Measurements from ENCODE around the gene GALNT2. TPM values are rescaled to one million over a fixed set of nuclear protein-coding genes. Genes with fewer than 3 reads are reported as not detected.

Gene GALNT2
- total RNA-seq, 1 experiment from 2014 or later = 62.2 TPM

DNA sequence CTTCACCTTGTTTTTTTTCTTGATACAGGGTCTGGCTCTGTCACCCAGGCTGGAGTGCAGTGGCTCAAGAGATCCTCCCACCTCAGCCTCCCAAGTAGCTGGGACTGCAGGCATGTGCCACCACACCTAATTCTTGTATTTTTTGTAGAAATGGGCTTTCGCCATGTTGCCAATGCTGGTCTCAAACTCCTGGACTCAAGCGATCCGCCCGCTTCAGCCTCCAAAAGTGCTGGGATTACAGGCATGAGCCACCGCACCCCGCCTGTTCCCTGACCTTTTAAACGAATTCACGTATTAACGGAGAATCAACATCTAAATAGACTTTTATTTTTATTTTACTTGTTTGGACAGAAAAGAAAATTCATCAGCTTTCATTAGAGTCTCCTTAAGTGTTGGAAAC lies 254.3 kb downstream of the GALNT2 start:
- Histone ChIP-seq H3K4me3 (ENCODE audit: low read depth, low read length) (no peak overlapping the region), H3K4me1 (no peaks in the 10 kb centered on the region), H3K36me3 (ENCODE audit: control insufficient read depth, insufficient read depth, low read length) (no peaks in the 10 kb centered on the region), H3K9me3 (no peaks in the 10 kb centered on the region), H3K27me3 (replicated peaks; ENCODE audit: control insufficient read depth, insufficient read depth, low read length) (no peaks in the 10 kb centered on the region)
- H3K9me3 Mint-ChIP-seq (ENCODE audit: unreplicated experiment) = no peaks in the 10 kb centered on the region
- ChIA-PET POLR2A (no interaction called here), CTCF (no interaction called here)
- H3K27me3 Mint-ChIP-seq (ENCODE audit: insufficient read depth, unreplicated experiment) = no peaks in the 10 kb centered on the region
- no peak overlapping the region for H3K27ac Mint-ChIP-seq (ENCODE audit: unreplicated experiment)
- TF ChIP-seq, protein P1, sequence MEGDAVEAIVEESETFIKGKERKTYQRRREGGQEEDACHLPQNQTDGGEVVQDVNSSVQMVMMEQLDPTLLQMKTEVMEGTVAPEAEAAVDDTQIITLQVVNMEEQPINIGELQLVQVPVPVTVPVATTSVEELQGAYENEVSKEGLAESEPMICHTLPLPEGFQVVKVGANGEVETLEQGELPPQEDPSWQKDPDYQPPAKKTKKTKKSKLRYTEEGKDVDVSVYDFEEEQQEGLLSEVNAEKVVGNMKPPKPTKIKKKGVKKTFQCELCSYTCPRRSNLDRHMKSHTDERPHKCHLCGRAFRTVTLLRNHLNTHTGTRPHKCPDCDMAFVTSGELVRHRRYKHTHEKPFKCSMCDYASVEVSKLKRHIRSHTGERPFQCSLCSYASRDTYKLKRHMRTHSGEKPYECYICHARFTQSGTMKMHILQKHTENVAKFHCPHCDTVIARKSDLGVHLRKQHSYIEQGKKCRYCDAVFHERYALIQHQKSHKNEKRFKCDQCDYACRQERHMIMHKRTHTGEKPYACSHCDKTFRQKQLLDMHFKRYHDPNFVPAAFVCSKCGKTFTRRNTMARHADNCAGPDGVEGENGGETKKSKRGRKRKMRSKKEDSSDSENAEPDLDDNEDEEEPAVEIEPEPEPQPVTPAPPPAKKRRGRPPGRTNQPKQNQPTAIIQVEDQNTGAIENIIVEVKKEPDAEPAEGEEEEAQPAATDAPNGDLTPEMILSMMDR (IDR thresholded peaks at IDR 0.05; ENCODE audit: insufficient read depth in 1 of 2, low read depth in 1 of 2, low read length in 1 of 2, severe bottlenecking in 1 of 2, unreplicated experiment in 1 of 2) = no peak
- H3K36me3 Mint-ChIP-seq (ENCODE audit: insufficient read depth, unreplicated experiment) = no peaks in the 10 kb centered on the region
- H3K4me3 Mint-ChIP-seq (ENCODE audit: unreplicated experiment) = no peak overlapping the region
- no TSS peak for BruUV-seq (replicated peaks)
- intact Hi-C loops (cut with micrococcal nuclease; ENCODE audit: unreplicated experiment) = no loop called here
- no peak for DNase-seq
- no peaks in the 10 kb centered on the region for H3K4me1 Mint-ChIP-seq (ENCODE audit: low read depth, unreplicated experiment)

DNA sequence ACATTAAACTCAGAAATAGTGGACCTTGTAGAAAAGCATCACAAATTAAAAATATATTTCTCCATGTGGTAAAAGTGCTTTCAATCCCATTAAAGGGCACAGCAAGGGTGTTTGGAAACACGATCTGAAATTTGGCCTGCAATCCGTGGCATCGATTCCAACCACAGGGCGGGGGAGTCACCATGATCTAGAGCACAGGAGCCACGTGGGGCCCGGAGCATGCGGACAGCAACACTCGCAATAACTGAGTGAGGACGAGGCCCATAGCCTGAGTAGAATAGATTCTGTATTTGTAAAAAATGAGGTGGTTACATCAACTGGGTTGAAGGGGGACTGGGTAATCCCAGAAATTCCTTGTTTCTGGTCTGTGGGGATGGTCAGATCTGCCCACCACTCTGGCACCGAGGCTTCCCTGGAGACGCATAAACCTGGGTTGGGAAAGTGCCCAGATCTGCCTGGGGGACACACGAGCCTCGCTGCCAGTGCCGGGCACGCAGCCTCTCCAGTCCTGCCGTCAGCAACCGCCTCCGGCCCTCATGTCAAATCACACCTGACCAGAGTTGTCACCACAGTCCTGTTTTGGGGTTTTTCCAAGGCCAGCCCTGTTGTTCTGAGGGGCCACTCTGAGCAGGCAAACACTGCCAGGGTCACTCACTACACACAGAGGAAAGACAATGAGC lies 254.8 kb downstream of the GALNT2 start:
- H3K27ac Mint-ChIP-seq (ENCODE audit: unreplicated experiment) = no peak overlapping the region

DNA sequence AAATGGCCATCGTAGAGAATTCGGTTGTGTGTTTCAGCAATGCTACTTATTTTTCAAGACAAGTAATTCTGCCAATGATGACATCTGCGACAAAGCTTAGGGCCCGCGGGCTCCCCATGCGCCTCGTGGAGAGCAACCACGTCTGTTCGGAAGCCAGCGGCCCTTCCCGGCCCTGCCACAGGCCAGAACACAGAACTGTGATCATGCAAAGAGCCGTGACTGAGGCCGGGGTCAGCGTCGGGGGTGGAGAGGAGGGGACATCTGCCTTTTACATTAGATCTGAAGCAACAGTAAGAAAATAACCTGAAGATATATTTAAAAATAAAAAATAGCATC lies 255.4 kb downstream of the GALNT2 start:
- no peak for DNase-seq
- no peaks in the 10 kb centered on the region for H3K9me3 Mint-ChIP-seq (ENCODE audit: unreplicated experiment)

More for the DNA sequence above, 254.8 kb downstream of the GALNT2 start:
- DNase-seq = no peak
- Histone ChIP-seq H3K36me3 (ENCODE audit: control insufficient read depth, insufficient read depth, low read length) (no peaks in the 10 kb centered on the region), H3K4me1 (no peaks in the 10 kb centered on the region), H3K27me3 (replicated peaks; ENCODE audit: control insufficient read depth, insufficient read depth, low read length) (no peaks in the 10 kb centered on the region), H3K9me3 (no peaks in the 10 kb centered on the region), H3K4me3 (ENCODE audit: low read depth, low read length) (no peak overlapping the region)
- POLR2A ChIA-PET = no interaction called here
- Mint-ChIP-seq H3K4me3 (ENCODE audit: unreplicated experiment) (no peak overlapping the region), H3K27me3 (ENCODE audit: insufficient read depth, unreplicated experiment) (no peaks in the 10 kb centered on the region), H3K9me3 (ENCODE audit: unreplicated experiment) (no peaks in the 10 kb centered on the region), H3K4me1 (ENCODE audit: low read depth, unreplicated experiment) (no peaks in the 10 kb centered on the region), H3K36me3 (ENCODE audit: insufficient read depth, unreplicated experiment) (no peaks in the 10 kb centered on the region)
- no TSS peak for BruUV-seq (replicated peaks)
- TF ChIP-seq, protein P1 (IDR thresholded peaks at IDR 0.05; ENCODE audit: insufficient read depth in 1 of 2, low read depth in 1 of 2, low read length in 1 of 2, severe bottlenecking in 1 of 2, unreplicated experiment in 1 of 2) = no peak
- CTCF ChIA-PET = no interaction called here
- intact Hi-C loops (cut with micrococcal nuclease; ENCODE audit: unreplicated experiment) = no loop called here

More for the DNA sequence above, 255.4 kb downstream of the GALNT2 start:
- no peak overlapping the region for H3K27ac Mint-ChIP-seq (ENCODE audit: unreplicated experiment)
- TF ChIP-seq, protein P1 (IDR thresholded peaks at IDR 0.05; ENCODE audit: insufficient read depth in 1 of 2, low read depth in 1 of 2, low read length in 1 of 2, severe bottlenecking in 1 of 2, unreplicated experiment in 1 of 2) = no peak
- H3K4me3 Mint-ChIP-seq (ENCODE audit: unreplicated experiment) = no peak overlapping the region
- BruUV-seq (replicated peaks) = no TSS peak
- ChIA-PET POLR2A (no interaction called here), CTCF (no interaction called here)
- no peaks in the 10 kb centered on the region for H3K36me3 Mint-ChIP-seq (ENCODE audit: insufficient read depth, unreplicated experiment)
- Histone ChIP-seq H3K4me1 (no peaks in the 10 kb centered on the region), H3K27me3 (replicated peaks; ENCODE audit: control insufficient read depth, insufficient read depth, low read length) (no peaks in the 10 kb centered on the region), H3K9me3 (no peaks in the 10 kb centered on the region), H3K4me3 (ENCODE audit: low read depth, low read length) (no peak overlapping the region), H3K36me3 (ENCODE audit: control insufficient read depth, insufficient read depth, low read length) (no peaks in the 10 kb centered on the region)
- intact Hi-C loops (cut with micrococcal nuclease; ENCODE audit: unreplicated experiment) = no loop called here
- no peaks in the 10 kb centered on the region for H3K4me1 Mint-ChIP-seq (ENCODE audit: low read depth, unreplicated experiment)
- H3K27me3 Mint-ChIP-seq (ENCODE audit: insufficient read depth, unreplicated experiment) = no peaks in the 10 kb centered on the region
